ENCODE measurements around the gene CCDC70. TPM values are rescaled to one million over a fixed set of nuclear protein-coding genes. Genes with fewer than 3 reads are reported as not detected.

The CCDC70 gene
- total and polyA plus RNA-seq, 2 of the 8 experiments (the other 6 are each of a cell fraction or from before 2014, with no cell fraction given), result not detected

GRCh38 chr13:51905787-51906186 is 44.0 kb downstream of the CCDC70 start:
- H2AFZ ChIP-seq (ENCODE audit: low read length), result no peak overlapping the region
- CTCF ChIA-PET (ENCODE audit: partially characterized antibody), result interaction anchor here (0.7 to 4.1 kb wide), 8 partner anchors 7 to 220 kb away, joined by 3 to 20 read pairs (median 3); no protein-coding TSS in a partner anchor
- FAIRE-seq, result no peak
- TF ChIP-seq SP2 (IDR thresholded peaks at IDR 0.05; ENCODE audit: low read length) (no peak), SRF (IDR thresholded peaks at IDR 0.05; ENCODE audit: low read depth, low read length) (no peak)

More at GRCh38 chr13:51905787-51906186, 44.0 kb downstream of the CCDC70 start:
- no peak overlapping the region for H3K14ac ChIP-seq (ENCODE audit: insufficient read length)
- H3K79me2 ChIP-seq (ENCODE audit: control insufficient read depth in 1 of 2, insufficient read depth in 2 of 2, low read length in 2 of 2), result no peaks in the 10 kb centered on the region
- H3K23me2 ChIP-seq (ENCODE audit: low read depth, low read length), result no peaks in the 10 kb centered on the region
- POLR2A ChIA-PET (ENCODE audit: partially characterized antibody), result interaction anchor here (1.0 kb wide), 1 partner anchor 11 kb away, joined by 3 read pairs; no protein-coding TSS in a partner anchor
- H3K9me3 ChIP-seq (ENCODE audit: insufficient read depth in 2 of 2, low read depth in 1 of 2, low read length in 1 of 2), result no peaks in the 10 kb centered on the region
- no peak overlapping the region for H3K4ac ChIP-seq (replicated peaks; ENCODE audit: insufficient read length, low read depth, low read length)
- H3K9ac ChIP-seq (replicated peaks in 1 of 4; ENCODE audit: extremely low read depth in 1 of 4, low read depth in 3 of 4, low read length in 3 of 4), result no peak overlapping the region
- H3K4me2 ChIP-seq (ENCODE audit: insufficient read depth in 1 of 2, low read depth in 2 of 2, low read length in 2 of 2), result no peak overlapping the region
- no peak overlapping the region for H3K4me3 ChIP-seq (ENCODE audit: extremely low read depth in 1 of 4, insufficient read depth in 2 of 4, low read depth in 3 of 4, low read length in 4 of 4)
- H4K20me1 ChIP-seq (replicated peaks in 1 of 2; ENCODE audit: control insufficient read depth in 1 of 2, insufficient read depth in 2 of 2, low read length in 2 of 2), result peaks cover 0 to 2% of the 10 kb centered on the region in 2 experiments
- H2BK5ac ChIP-seq (ENCODE audit: low read depth, low read length), result no peak overlapping the region
- no peaks in the 10 kb centered on the region; the same call in 1 of the 2 replicates for H3K79me1 ChIP-seq (ENCODE audit: low read depth, low read length)
- H4K5ac ChIP-seq (ENCODE audit: insufficient read length, low read depth, low read length), result no peak overlapping the region
- no peak overlapping the region for H4K91ac ChIP-seq (replicated peaks; ENCODE audit: insufficient read length, low read length)
- no peak overlapping the region for H2AK5ac ChIP-seq (ENCODE audit: low read depth, low read length)
- H3K36me3 ChIP-seq (ENCODE audit: control insufficient read depth in 2 of 4, insufficient read depth in 4 of 4, low read length in 3 of 4), result no peaks in the 10 kb centered on the region
- peaks cover 0 to 5% (median under 1%) of the 10 kb centered on the region in 4 experiments; a peak in 2 of 7 replicates for H3K4me1 ChIP-seq (replicated peaks in 1 of 4; ENCODE audit: control insufficient read depth in 3 of 4, insufficient read depth in 4 of 4, low read length in 3 of 4)
- H3K56ac ChIP-seq (replicated peaks; ENCODE audit: insufficient read length, low read depth, low read length), result no peak overlapping the region
- no peak overlapping the region for H4K8ac ChIP-seq (ENCODE audit: extremely low read depth, insufficient read depth, low read length)
- no peak overlapping the region for H2BK15ac ChIP-seq (ENCODE audit: low read length)
- no peak overlapping the region for H3K23ac ChIP-seq (ENCODE audit: insufficient read length)
- no peak overlapping the region for H2BK12ac ChIP-seq (ENCODE audit: low read depth, low read length)
- H2BK20ac ChIP-seq (ENCODE audit: low read length), result no peak overlapping the region
- H3K18ac ChIP-seq (ENCODE audit: extremely low read depth, low read length), result no peak overlapping the region
- no peaks in the 10 kb centered on the region for H3K27me3 ChIP-seq (replicated peaks in 1 of 4; ENCODE audit: control insufficient read depth in 3 of 4, extremely low read depth in 1 of 4, insufficient read depth in 3 of 4, low read length in 3 of 4)
- no peak for DNase-seq (ENCODE audit: low read depth in 1 of 2, low spot score in 2 of 2)
- H2BK120ac ChIP-seq (replicated peaks; ENCODE audit: low read depth, low read length), result no peak overlapping the region
- no peak overlapping the region for H3K27ac ChIP-seq (ENCODE audit: low read depth, low read length)
- 77% methylated on average over 6 of the region's 6 CpGs; no CpG with 5 or more reads in 1 of the 2 experiments for WGBS, 2 experiments (ENCODE audit: extremely low coverage in 1 of 2, insufficient coverage in 1 of 2, insufficient read length in 1 of 2, insufficient replicate concordance in 2 of 2, low coverage in 1 of 2, low lambda C conversion rate in 2 of 2, missing lambda C conversion rate in 1 of 2)

Data from H1 (cell line).